K562 (cell line): ENCODE data around the gene NFIC. TPM values are rescaled to one million over a fixed set of nuclear protein-coding genes. Genes with fewer than 3 reads are reported as not detected.

Source experiments
- BACH1 ChIP-seq: fragments of 200-800 bp; sonication (Bioruptor generic); IDR thresholded peaks from 2 replicates; pipeline ENCODE4 v1.6.1; 2016; ENCODE audit warnings: missing genetic modification characterization, missing compliant biosample characterization
- BDP1 ChIP-seq: IDR thresholded peaks from 3 replicates; pipeline ENCODE4 v1.6.1; 2011; ENCODE audit not compliant: insufficient read length, insufficient read depth
- CBFB ChIP-seq: sonication (generic); formaldehyde crosslinking; IDR thresholded peaks from 2 replicates; pipeline ENCODE4 v1.4.0; 2020; ENCODE audit warnings: mild to moderate bottlenecking, missing genetic modification reagents
- CBX3 ChIP-seq, 2 experiments: IDR thresholded peaks; 1 replicate in 1 of 2; 2 replicates in 1 of 2; pipeline ENCODE4 v1.6.1; 2012; ENCODE audit warnings: inconsistent platforms in 2 of 2, low read length in 2 of 2, borderline replicate concordance in 1 of 2, control low read depth in 1 of 2
- CEBPB ChIP-seq: fragments of 450-650 bp; IDR thresholded peaks from 2 replicates; pipeline ENCODE4 v1.6.1; 2016; ENCODE audit warnings: missing genetic modification characterization, missing compliant biosample characterization
- FOXP4 ChIP-seq: sonication (generic); formaldehyde crosslinking; IDR thresholded peaks from 2 replicates; pipeline ENCODE4 v1.8.0; 2022; ENCODE audit warnings: mild to moderate bottlenecking, missing genetic modification reagents, borderline replicate concordance
- HNRNPH1 ChIP-seq: fragments of 200-400 bp; formaldehyde crosslinking; optimal IDR thresholded peaks from 2 replicates; pipeline ENCODE3; 2017; ENCODE audit warnings: low read depth, mild to moderate bottlenecking, low read length, moderate library complexity
- JUND ChIP-seq, 2 experiments: IDR thresholded peaks; 2 replicates in 1 of 2; 3 replicates in 1 of 2; pipeline ENCODE4 v1.6.1; 2011; ENCODE audit warnings: borderline replicate concordance in 2 of 2, low read depth in 2 of 2, low read length in 2 of 2, improper control_type of control experiment in 1 of 2, missing biosample characterization in 1 of 2, missing genetic modification characterization in 1 of 2, missing genetic modification reagents in 1 of 2
- MEIS2 ChIP-seq: fragments of 450-650 bp; IDR thresholded peaks from 2 replicates; pipeline ENCODE4 v1.6.1; 2014; ENCODE audit warnings: mild to moderate bottlenecking; ENCODE audit not compliant: partially characterized antibody
- MLX ChIP-seq, 2 experiments: fragments of 450-650 bp in 1 of 2; sonication (generic) in 1 of 2; formaldehyde crosslinking; conservative IDR thresholded peaks; 2 replicates each; pipeline versions ENCODE4 v1.4.0 to v1.8.1; 2020 to 2022; ENCODE audit warnings: mild to moderate bottlenecking in 1 of 2, missing genetic modification reagents in 1 of 2
- NRF1 ChIP-seq, 2 experiments: fragments of 450-650 bp; IDR thresholded peaks in 1 of 2; conservative IDR thresholded peaks in 1 of 2; 2 replicates each; pipeline ENCODE4 v1.6.1; 2014; ENCODE audit warnings: mild to moderate bottlenecking in 2 of 2
- RNF2 ChIP-seq: sonication (generic); IDR thresholded peaks from 2 replicates; pipeline ENCODE4 v1.6.1; 2016
- SIN3A ChIP-seq, 2 experiments: fragments of 150-350 bp in 1 of 2; IDR thresholded peaks; 2 replicates each; pipeline ENCODE4 v1.6.1; 2011 to 2016; ENCODE audit warnings: borderline replicate concordance in 2 of 2, low read depth in 2 of 2, low read length in 2 of 2, mild to moderate bottlenecking in 2 of 2, moderate library complexity in 2 of 2; ENCODE audit not compliant: control insufficient read depth in 1 of 2
- STAT5A ChIP-seq: IDR thresholded peaks from 2 replicates; pipeline ENCODE4 v1.6.1; 2012; ENCODE audit warnings: low read length, inconsistent platforms, borderline replicate concordance
- TBP ChIP-seq: optimal IDR thresholded peaks from 2 replicates; pipeline ENCODE3; 2011; ENCODE audit warnings: low read depth, low read length, improper control_type of control experiment
- THRB ChIP-seq: fragments of 450-650 bp; formaldehyde crosslinking; conservative IDR thresholded peaks from 2 replicates; pipeline ENCODE4 v1.4.0; 2022; ENCODE audit warnings: mild to moderate bottlenecking, missing genetic modification characterization
- ZNF280B ChIP-seq: fragments of 250-450 bp; sonication (Bioruptor Pico); IDR thresholded peaks from 2 replicates; pipeline ENCODE4 v1.5.1; 2021; ENCODE audit warnings: mild to moderate bottlenecking
- ZNF695 ChIP-seq: fragments of 450-650 bp; formaldehyde crosslinking; IDR thresholded peaks from 2 replicates; pipeline ENCODE4 v1.4.0; 2020; ENCODE audit warnings: mild to moderate bottlenecking, moderate library complexity
- polyA plus RNA-seq, 8 experiments: library from polyadenylated mRNA; depleted of rRNA in 4 of 8; stranded (reverse) in 5 of 8; unstranded in 3 of 8; fragments of >200 nt; fragmentation: Nextera tagmentation in 2 of 8; fragmentation: Illumina TruSeq in 1 of 8; extraction: Ambion mirVana in 2 of 8; extraction: Trizol in 1 of 8; gene quantifications; 2 replicates each; pipeline versions ENCODE4 v1.2.1 to v1.2.3, GENCODE V29; 2011 to 2014; ENCODE audit warnings: inconsistent platforms in 1 of 8, missing spikeins in 1 of 8
- total RNA-seq, 7 experiments: library from RNA; depleted of rRNA in 6 of 7; stranded (reverse); fragments of >200 nt in 6 of 7; fragmentation: Illumina TruSeq in 2 of 7; extraction: Trizol in 2 of 7; gene quantifications; 2 replicates each; pipeline versions ENCODE4 v1.2.1 to v1.2.3, GENCODE V29; 2011 to 2021; ENCODE audit warnings: low replicate concordance in 1 of 7

The NFIC gene
- total and polyA plus RNA-seq, 9 of the 15 experiments (the other 6 are each of a cell fraction or from before 2014, with no cell fraction given): 0.71 to 62.1 (median 6.9) TPM

- TF ChIP-seq SIN3A (IDR thresholded peaks at IDR 0.05; ENCODE audit: borderline replicate concordance in 2 of 2, control insufficient read depth in 1 of 2, low read depth in 2 of 2, low read length in 2 of 2): no peak; a peak in 2 of 4 replicates
- no peak; the same call in 1 of the 2 replicates for TF ChIP-seq CBFB (CRISPR knock-in tag)
- TF ChIP-seq THRB (CRISPR knock-in tag): no peak
- peak; percentile 59 for TF ChIP-seq TBP
- peak; percentile 84 to 87 for TF ChIP-seq NRF1 (conservative IDR thresholded peaks at IDR 0.05 in 1 of 2, IDR thresholded peaks at IDR 0.05 in 1 of 2)
- TF ChIP-seq MLX (CRISPR knock-in tag; conservative IDR thresholded peaks at IDR 0.05): no peak
- no peak for TF ChIP-seq FOXP4 (CRISPR knock-in tag)
- TF ChIP-seq HNRNPH1: no peak
- no peak for TF ChIP-seq STAT5A
- no peak for TF ChIP-seq CEBPB (tag)
- TF ChIP-seq BACH1 (tag): peak; percentile 74; the same call in 1 of the 2 replicates
- peak; percentile 97 for TF ChIP-seq JUND (IDR thresholded peaks at IDR 0.05; ENCODE audit: borderline replicate concordance, low read depth, low read length)
- TF ChIP-seq JUND (tag; IDR thresholded peaks at IDR 0.05; ENCODE audit: borderline replicate concordance, low read depth, low read length): peak; percentile 95; the same call in 2 of the 3 replicates
- TF ChIP-seq BDP1: no peak
- no peak for TF ChIP-seq ZNF695 (CRISPR knock-in tag)
- peak; percentile 65 for TF ChIP-seq RNF2
- TF ChIP-seq ZNF280B (CRISPR knock-in tag): no peak
- TF ChIP-seq MEIS2: no peak
- TF ChIP-seq CBX3 (IDR thresholded peaks at IDR 0.05; ENCODE audit: borderline replicate concordance in 1 of 2, low read length in 2 of 2): peak in 1 of 2 experiments; percentile 33; a peak in 1 of 3 replicates
Observed at GRCh38 chr19:3434630-3435553, 68.5 kb downstream of the NFIC start (continued).
